Kidney epithelial cell (primary cell): Measurements from ENCODE around the gene SPEF1. TPM values are rescaled to one million over a fixed set of nuclear protein-coding genes. Genes with fewer than 3 reads are reported as not detected.

Source experiments
- DNase-seq: peaks from one replicate; pipeline ENCODE4 v3.0.0-alpha.2; 2010; ENCODE audit warnings: low read depth
- H3K27me3 ChIP-seq: 2 replicates; pipeline ENCODE4 v1.6.0; 2011; ENCODE audit warnings: low read length; ENCODE audit not compliant: control insufficient read depth, insufficient read depth
- H3K36me3 ChIP-seq: 2 replicates; pipeline ENCODE4 v1.5.1; 2011; ENCODE audit warnings: low read length; ENCODE audit not compliant: control insufficient read depth, insufficient read depth
- H3K4me3 ChIP-seq: 2 replicates; pipeline ENCODE4 v1.5.1; 2011; ENCODE audit warnings: low read depth, mild to moderate bottlenecking, control low read depth, low read length
- CTCF ChIP-seq: IDR thresholded peaks from 2 replicates; pipeline ENCODE4 v1.5.1; 2011; ENCODE audit warnings: mild to moderate bottlenecking, moderate library complexity, low read length, control low read depth, inconsistent platforms; ENCODE audit not compliant: insufficient read depth, poor library complexity, severe bottlenecking
- total RNA-seq: library from RNA; depleted of rRNA; stranded (reverse); fragments of >200 nt; gene quantifications from 2 replicates; pipeline ENCODE4 v1.2.3, GENCODE V29; 2015

SPEF1 gene
- total RNA-seq, 1 donor from 2014 or later, result not detected

GRCh38 chr20:3759884-3760283 lies 21.4 kb downstream of the SPEF1 start:
- no peak for DNase-seq
- no peak overlapping the region for H3K4me3 ChIP-seq
- peaks cover 4% of the 10 kb centered on the region for H3K36me3 ChIP-seq
- no peaks in the 10 kb centered on the region for H3K27me3 ChIP-seq
- no peak for TF ChIP-seq CTCF

- DNase-seq, result no peak
- no peaks in the 10 kb centered on the region for H3K27me3 ChIP-seq
- peaks cover 4% of the 10 kb centered on the region for H3K36me3 ChIP-seq
- TF ChIP-seq CTCF, result no peak
- no peak overlapping the region for H3K4me3 ChIP-seq
Measured at GRCh38 chr20:3759316-3759823, 21.9 kb downstream of the SPEF1 start.

- no peak for TF ChIP-seq CTCF
- Histone ChIP-seq H3K36me3 (peaks cover 4% of the 10 kb centered on the region), H3K4me3 (no peak overlapping the region), H3K27me3 (no peaks in the 10 kb centered on the region)
- DNase-seq, result no peak
Measured at GRCh38 chr20:3758566-3758965, 22.7 kb downstream of the SPEF1 start.

GRCh38 chr20:3757268-3757667 lies 24.0 kb downstream of the SPEF1 start:
- no peak for TF ChIP-seq CTCF
- Histone ChIP-seq H3K4me3 (no peak overlapping the region), H3K36me3 (peaks cover 4% of the 10 kb centered on the region), H3K27me3 (peaks cover 2% of the 10 kb centered on the region)
- no peak for DNase-seq

GRCh38 chr20:3755814-3756480 lies 25.3 kb downstream of the SPEF1 start:
- TF ChIP-seq CTCF, result no peak
- peaks cover 4% of the 10 kb centered on the region for H3K36me3 ChIP-seq
- DNase-seq, result no peak
- H3K4me3 ChIP-seq, result no peak overlapping the region
- peaks cover 15% of the 10 kb centered on the region for H3K27me3 ChIP-seq

- Histone ChIP-seq H3K4me3 (no peak overlapping the region), H3K36me3 (peaks cover 4% of the 10 kb centered on the region), H3K27me3 (peaks cover 22% of the 10 kb centered on the region)
- no peak for TF ChIP-seq CTCF
- no peak for DNase-seq
Measured at GRCh38 chr20:3755269-3755668, 26.0 kb downstream of the SPEF1 start.
